Neuronal stem cell (in vitro differentiated cells): ENCODE data around the gene TSR3.

ENCODE experiments used
- DNase-seq: peaks from one replicate; pipeline ENCODE4 v3.0.0-alpha.2; 2013; ENCODE audit warnings: low spot score
- H2AFZ ChIP-seq: one replicate; pipeline ENCODE4 v1.6.1; 2013; ENCODE audit warnings: mild to moderate bottlenecking, low read length, inconsistent platforms
- H2AK5ac ChIP-seq: 2 replicates; pipeline ENCODE4 v1.6.1; 2013; ENCODE audit warnings: low read depth, mild to moderate bottlenecking, inconsistent platforms, low read length, moderate library complexity, mixed read lengths
- H2BK120ac ChIP-seq: 2 replicates; pipeline ENCODE4 v1.6.1; 2013; ENCODE audit warnings: low read depth, mild to moderate bottlenecking, inconsistent platforms, low read length, moderate library complexity, mixed read lengths
- H2BK12ac ChIP-seq: one replicate; pipeline ENCODE4 v1.6.1; 2013; ENCODE audit warnings: low read length, inconsistent platforms
- H2BK15ac ChIP-seq: 2 replicates; pipeline ENCODE4 v1.6.1; 2013; ENCODE audit warnings: mild to moderate bottlenecking, low read length, inconsistent platforms, mixed read lengths
- H2BK5ac ChIP-seq: one replicate; pipeline ENCODE4 v1.6.1; 2013; ENCODE audit warnings: inconsistent platforms, mild to moderate bottlenecking, low read length, moderate library complexity
- H3K14ac ChIP-seq: one replicate; pipeline ENCODE4 v1.6.1; 2013; ENCODE audit warnings: low read length, inconsistent platforms
- H3K18ac ChIP-seq: 2 replicates; pipeline ENCODE4 v1.6.1; 2013; ENCODE audit warnings: low read length, inconsistent platforms
- H3K23ac ChIP-seq: 2 replicates; pipeline ENCODE4 v1.6.1; 2013; ENCODE audit warnings: low read depth, mild to moderate bottlenecking, mixed read lengths, low read length, inconsistent platforms; ENCODE audit not compliant: poor library complexity
- H3K27ac ChIP-seq: replicated peaks from 3 replicates; pipeline ENCODE4 v1.5.1; 2013; ENCODE audit warnings: low read length, inconsistent platforms
- H3K27me3 ChIP-seq, 3 experiments: 2 replicates each; pipeline ENCODE4 v1.6.1; 2013; ENCODE audit warnings: low read length in 3 of 3, mild to moderate bottlenecking in 2 of 3, inconsistent platforms in 1 of 3, low read depth in 1 of 3, mixed read lengths in 1 of 3, moderate library complexity in 1 of 3; ENCODE audit not compliant: control insufficient read depth in 3 of 3, insufficient read depth in 3 of 3
- H3K36me3 ChIP-seq, 2 donors: replicated peaks in 1 of 2; 2 replicates each; pipeline ENCODE4 v1.6.1; 2013; ENCODE audit warnings: low read length in 2 of 2; ENCODE audit not compliant: control insufficient read depth in 2 of 2, insufficient read depth in 2 of 2
- H3K4ac ChIP-seq: 2 replicates; pipeline ENCODE4 v1.6.1; 2013; ENCODE audit warnings: inconsistent platforms, mild to moderate bottlenecking, low read length, moderate library complexity
- H3K4me1 ChIP-seq, 2 donors: 1 replicate in 1 of 2; 2 replicates in 1 of 2; pipeline ENCODE4 v1.6.1; 2013; ENCODE audit warnings: low read length in 2 of 2, low read depth in 1 of 2; ENCODE audit not compliant: control insufficient read depth in 2 of 2, insufficient read depth in 1 of 2
- H3K4me2 ChIP-seq: one replicate; pipeline ENCODE4 v1.6.1; 2013; ENCODE audit warnings: mild to moderate bottlenecking, low read length, inconsistent platforms; ENCODE audit not compliant: insufficient read depth, poor library complexity, severe bottlenecking
- H3K4me3 ChIP-seq, 2 donors: 2 replicates each; pipeline ENCODE4 v1.5.1; 2013; ENCODE audit warnings: low read length in 2 of 2, mild to moderate bottlenecking in 2 of 2, inconsistent platforms in 1 of 2, moderate library complexity in 1 of 2
- H3K79me1 ChIP-seq: one replicate; pipeline ENCODE4 v1.6.1; 2013; ENCODE audit warnings: low read depth, mild to moderate bottlenecking, inconsistent platforms, low read length, moderate library complexity
- H3K9ac ChIP-seq: one replicate; pipeline ENCODE4 v1.6.1; 2013; ENCODE audit warnings: mild to moderate bottlenecking, low read depth, low read length, inconsistent platforms; ENCODE audit not compliant: poor library complexity
- H3K9me3 ChIP-seq, 2 donors: replicated peaks in 1 of 2; 2 replicates each; pipeline versions ENCODE3 to v1.6.1; 2013; ENCODE audit warnings: low read length in 2 of 2, mild to moderate bottlenecking in 2 of 2, inconsistent platforms in 1 of 2, low read depth in 1 of 2, mixed read lengths in 1 of 2, moderate library complexity in 1 of 2; ENCODE audit not compliant: control insufficient read depth in 2 of 2, insufficient read depth in 1 of 2
- H4K8ac ChIP-seq: one replicate; pipeline ENCODE4 v1.6.1; 2013; ENCODE audit warnings: low read depth, mild to moderate bottlenecking, inconsistent platforms, low read length, moderate library complexity
- H4K91ac ChIP-seq: one replicate; pipeline ENCODE4 v1.6.1; 2013; ENCODE audit warnings: low read length, low read depth, mild to moderate bottlenecking, inconsistent platforms; ENCODE audit not compliant: poor library complexity
- WGBS, 2 donors: extraction: QIAGEN DNeasy Blood & Tissue Kit; methylation state at CpG; one replicate each; pipeline ENCODE4 v1.1.7; 2013; ENCODE audit warnings: missing lambda C conversion rate in 2 of 2, mixed read lengths in 1 of 2; ENCODE audit not compliant: insufficient read length in 2 of 2, insufficient replicate concordance in 1 of 2; ENCODE audit errors: extremely low coverage in 2 of 2; 5-methylcytosine and 5-hydroxymethylcytosine counted together

Gene TSR3

GRCh38 chr16:1393613-1394176 is 42.0 kb upstream of the TSR3 start:
- no peak for DNase-seq
- no peak overlapping the region for H3K23ac ChIP-seq
- H2BK5ac ChIP-seq: no peak overlapping the region
- H2AK5ac ChIP-seq: no peak overlapping the region
- H4K91ac ChIP-seq: no peak overlapping the region
- no peaks in the 10 kb centered on the region for H3K27me3 ChIP-seq
- no peak overlapping the region for H3K4me2 ChIP-seq
- no peak overlapping the region for H2BK12ac ChIP-seq
- no peak overlapping the region for H3K4ac ChIP-seq
- no CpG with 5 or more reads among the region's 21 CpGs for WGBS, 2 donors
- H3K27ac ChIP-seq: no peak overlapping the region
- no peak overlapping the region for H3K4me3 ChIP-seq
- no peak overlapping the region for H3K14ac ChIP-seq
- H3K9ac ChIP-seq: no peak overlapping the region
- H2AFZ ChIP-seq: no peak overlapping the region
- peaks cover 15 to 17% of the 10 kb centered on the region in 2 donors for H3K36me3 ChIP-seq
- no peak overlapping the region for H2BK120ac ChIP-seq
- no peak overlapping the region for H2BK15ac ChIP-seq
- H3K9me3 ChIP-seq: no peaks in the 10 kb centered on the region
- H3K4me1 ChIP-seq: no peaks in the 10 kb centered on the region
- no peaks in the 10 kb centered on the region for H3K79me1 ChIP-seq
- H4K8ac ChIP-seq: no peak overlapping the region
- no peak overlapping the region for H3K18ac ChIP-seq

GRCh38 chr16:1392826-1393225 is 41.1 kb upstream of the TSR3 start:
- H3K36me3 ChIP-seq: peaks cover 15 to 19% of the 10 kb centered on the region in 2 donors
- H2AFZ ChIP-seq: no peak overlapping the region
- no peak overlapping the region for H2BK12ac ChIP-seq
- H3K23ac ChIP-seq: no peak overlapping the region
- no CpG with 5 or more reads among the region's 17 CpGs for WGBS, 2 donors
- no peak overlapping the region for H3K9ac ChIP-seq
- H2BK5ac ChIP-seq: no peak overlapping the region
- no peak overlapping the region for H2AK5ac ChIP-seq
- no peak overlapping the region for H3K18ac ChIP-seq
- H4K8ac ChIP-seq: no peak overlapping the region
- H3K4me2 ChIP-seq: no peak overlapping the region
- H2BK15ac ChIP-seq: no peak overlapping the region
- no peaks in the 10 kb centered on the region for H3K27me3 ChIP-seq
- H2BK120ac ChIP-seq: no peak overlapping the region
- no peak overlapping the region for H3K27ac ChIP-seq
- H3K4me1 ChIP-seq: no peaks in the 10 kb centered on the region
- no peak overlapping the region for H3K14ac ChIP-seq
- no peaks in the 10 kb centered on the region for H3K79me1 ChIP-seq
- DNase-seq: no peak
- H3K4me3 ChIP-seq: no peak overlapping the region
- no peaks in the 10 kb centered on the region for H3K9me3 ChIP-seq
- no peak overlapping the region for H3K4ac ChIP-seq
- no peak overlapping the region for H4K91ac ChIP-seq

- no peak overlapping the region for H2BK12ac ChIP-seq
- no peak overlapping the region for H3K4me3 ChIP-seq
- no peak overlapping the region for H2AFZ ChIP-seq
- H3K23ac ChIP-seq: no peak overlapping the region
- no CpG with 5 or more reads among the region's 28 CpGs for WGBS, 2 donors
- no peak overlapping the region for H3K4me2 ChIP-seq
- DNase-seq: no peak
- no peak overlapping the region for H3K27ac ChIP-seq
- no peak overlapping the region for H3K14ac ChIP-seq
- no peak overlapping the region for H4K8ac ChIP-seq
- no peak overlapping the region for H3K4ac ChIP-seq
- peaks cover 15 to 19% of the 10 kb centered on the region in 2 donors for H3K36me3 ChIP-seq
- no peak overlapping the region for H2BK120ac ChIP-seq
- no peak overlapping the region for H3K18ac ChIP-seq
- H2BK5ac ChIP-seq: no peak overlapping the region
- H3K27me3 ChIP-seq: no peaks in the 10 kb centered on the region
- no peak overlapping the region for H4K91ac ChIP-seq
- peaks cover 3% of the 10 kb centered on the region for H3K79me1 ChIP-seq
- peak overlapping the region; percentile 63 for H3K9ac ChIP-seq
- no peak overlapping the region for H2AK5ac ChIP-seq
- no peak overlapping the region for H2BK15ac ChIP-seq
- no peaks in the 10 kb centered on the region for H3K9me3 ChIP-seq
- H3K4me1 ChIP-seq: no peaks in the 10 kb centered on the region
Measured at GRCh38 chr16:1390239-1390779, 38.6 kb upstream of the TSR3 start.

GRCh38 chr16:1389762-1390161 is 38.1 kb upstream of the TSR3 start:
- Histone ChIP-seq H4K91ac (no peak overlapping the region), H2BK120ac (no peak overlapping the region), H3K9ac (no peak overlapping the region), H3K4me2 (no peak overlapping the region), H3K18ac (no peak overlapping the region), H3K4me3 (no peak overlapping the region), H3K79me1 (peaks cover 3% of the 10 kb centered on the region), H4K8ac (no peak overlapping the region), H2AK5ac (no peak overlapping the region), H3K27ac (no peak overlapping the region), H3K27me3 (no peaks in the 10 kb centered on the region), H3K14ac (no peak overlapping the region), H3K23ac (no peak overlapping the region), H3K4ac (no peak overlapping the region), H2BK5ac (peak overlapping the region; percentile 29), H3K36me3 (peaks cover 15 to 19% of the 10 kb centered on the region in 2 donors), H2BK12ac (no peak overlapping the region), H2BK15ac (no peak overlapping the region), H3K4me1 (no peaks in the 10 kb centered on the region), H2AFZ (no peak overlapping the region), H3K9me3 (no peaks in the 10 kb centered on the region)
- WGBS, 2 donors: no CpG with 5 or more reads among the region's 7 CpGs
- no peak for DNase-seq
